Dermis blood vessel endothelial cell (primary cell): Measurements from ENCODE around the gene CTSS. TPM values are rescaled to one million over a fixed set of nuclear protein-coding genes. Genes with fewer than 3 reads are reported as not detected.
A peak's percentile ranks its signal among the peaks of the same experiment; 100 is the strongest.
"Not testable (repeated sequence)": the region's sequence is repeated elsewhere in the genome, so short reads cannot be mapped to it uniquely, and the experiment has no call there.

Experiments
- DNase-seq: peaks from one replicate; pipeline ENCODE4 v3.0.0; 2010
- total RNA-seq: library from RNA; depleted of rRNA; stranded (reverse); fragments of >200 nt; gene quantifications from 2 replicates; pipeline ENCODE4 v1.2.3, GENCODE V29; 2014

CTSS gene
- 57.5 and 63.3 TPM in 2 replicates for total RNA-seq

DNA sequence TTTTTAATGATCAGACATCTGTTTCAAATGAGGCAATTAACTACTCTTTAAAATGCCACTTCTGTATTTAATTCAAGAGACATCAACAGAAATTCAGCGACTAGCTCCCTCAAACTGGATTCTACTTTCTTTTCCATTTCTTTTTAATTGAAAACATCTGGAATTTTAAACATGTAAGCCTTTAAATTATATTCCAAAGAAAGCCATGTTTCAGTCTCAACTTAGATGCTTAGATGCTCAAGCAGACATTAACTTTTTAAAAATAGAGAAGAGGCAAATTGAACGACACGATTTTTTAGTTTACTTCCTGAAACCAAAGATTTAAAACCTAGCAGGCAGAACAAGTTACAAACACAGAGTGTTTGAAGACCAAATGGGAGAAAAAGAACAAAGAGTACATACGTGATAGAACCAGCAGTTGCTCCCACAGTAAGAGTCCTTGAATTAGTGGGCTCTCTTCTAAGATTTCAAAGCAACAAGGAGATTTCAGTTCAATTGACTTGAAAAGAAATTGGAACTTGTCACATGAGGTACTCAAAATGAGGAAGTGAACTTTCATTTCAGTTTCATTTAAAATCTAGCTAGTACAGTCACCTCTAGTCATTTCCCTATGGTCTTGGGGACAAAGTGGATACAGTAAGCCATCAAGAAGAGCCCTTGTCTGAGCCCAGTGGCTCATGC, at the start of gene CTSS:
Gene CTSS (minus strand): TSS at position 483 of the 681 bp plus-strand sequence. CDS start 1,015 bp downstream, outside the sequence.
- DNase-seq, result peak; percentile 39

DNA sequence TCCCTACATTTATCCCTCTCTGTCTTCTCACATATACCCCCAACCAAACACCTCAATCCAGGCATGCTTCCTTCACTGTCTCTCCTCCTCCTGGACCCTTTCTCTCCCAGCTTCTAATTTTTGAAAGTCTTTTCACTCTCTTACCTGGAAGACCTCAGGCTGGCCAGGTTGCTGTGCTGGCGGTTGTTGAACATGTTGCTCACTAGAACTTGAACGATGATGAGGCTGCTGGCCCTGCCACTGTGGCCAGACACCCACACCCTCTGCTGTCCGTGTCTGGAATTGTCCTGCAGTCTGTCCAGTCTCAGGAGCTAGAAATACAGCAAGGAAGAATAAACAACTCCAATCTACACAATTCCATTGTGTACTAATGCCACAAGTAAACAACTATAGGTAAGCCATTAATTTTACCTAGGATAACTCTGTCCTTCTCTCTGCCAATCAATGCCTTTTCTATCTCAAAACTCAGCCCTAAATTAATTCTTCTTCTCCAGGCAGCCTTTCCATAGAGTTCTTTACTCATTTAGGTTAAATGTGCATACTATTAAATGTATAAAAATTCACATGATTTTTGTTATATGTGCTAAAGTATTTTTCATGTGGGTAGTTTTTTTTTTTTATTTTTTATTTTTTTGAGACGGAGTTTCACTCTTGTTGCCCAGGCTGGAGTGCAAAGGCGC, 47.6 kb upstream of the CTSS start:
- DNase-seq, result peak; percentile 89

DNA sequence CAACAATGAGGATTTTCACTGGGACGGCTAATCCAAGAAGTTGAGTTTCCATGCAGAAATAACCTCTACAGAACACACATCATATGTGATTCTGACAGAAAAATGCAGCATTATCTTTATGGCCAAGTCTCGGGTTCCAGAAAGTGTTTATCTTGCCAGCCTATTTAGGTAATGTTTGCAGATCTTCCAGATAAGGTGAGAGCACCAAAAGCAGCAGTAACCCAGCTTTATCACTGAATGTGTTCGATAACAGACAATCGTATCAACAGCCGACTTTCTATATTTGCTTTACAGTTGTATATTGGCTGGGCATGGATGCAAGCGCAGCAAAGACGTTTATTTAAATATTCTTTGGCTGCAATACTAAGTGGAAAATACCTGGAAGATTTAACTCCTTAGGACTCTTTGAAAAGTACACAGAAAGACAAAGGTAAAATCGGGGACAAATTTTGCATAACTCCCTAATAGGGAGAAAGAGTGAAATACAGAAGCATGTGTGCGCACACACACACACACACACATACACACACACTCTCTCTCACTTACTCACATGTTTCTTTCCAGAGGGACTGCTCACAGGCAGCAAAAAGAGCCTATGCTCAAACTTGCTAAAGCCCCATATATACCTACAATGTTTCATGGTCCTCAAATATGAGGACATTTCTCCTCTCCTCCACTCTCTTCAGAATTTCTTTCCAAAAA, 45.5 kb upstream of the CTSS start:
- DNase-seq, result no peak

DNA sequence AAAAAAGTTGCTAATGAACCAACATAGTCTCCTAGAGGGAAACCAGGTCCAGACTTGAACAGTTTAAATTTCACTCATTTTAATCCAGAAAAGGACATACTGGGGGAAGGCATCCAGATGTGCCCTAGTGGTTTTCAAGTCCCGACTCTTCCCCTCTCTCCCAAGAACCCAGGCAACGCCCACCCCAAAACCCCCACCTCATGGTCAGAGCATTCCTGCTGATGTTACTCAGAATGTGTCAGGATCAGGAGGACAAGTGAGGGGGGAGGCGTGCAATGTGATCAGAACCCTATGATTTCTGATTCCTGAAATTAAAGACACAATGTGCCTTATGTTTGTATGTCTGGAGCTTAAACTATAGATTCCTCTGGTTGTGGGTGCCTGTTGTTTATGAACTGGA, 44.1 kb upstream of the CTSS start:
- no peak for DNase-seq

DNA sequence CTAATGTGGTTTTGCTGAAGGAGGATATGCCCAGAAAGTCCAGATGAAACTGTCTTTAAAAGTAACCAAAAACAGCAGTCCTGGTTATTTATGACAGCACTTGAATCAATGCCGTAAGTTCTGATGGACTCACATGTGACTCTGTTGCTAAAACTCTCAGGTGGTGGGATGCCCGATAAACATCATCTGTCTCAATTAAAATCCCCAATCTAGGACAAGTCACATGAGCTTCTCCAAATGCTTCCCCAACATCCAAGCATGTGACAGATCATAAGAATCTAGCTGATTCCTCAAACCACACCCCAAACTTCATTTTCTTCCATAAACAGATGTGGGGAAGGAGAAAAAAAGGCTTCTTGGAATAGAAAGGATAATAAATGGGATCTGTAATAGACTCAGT, 43.3 kb upstream of the CTSS start:
- no peak for DNase-seq

DNA sequence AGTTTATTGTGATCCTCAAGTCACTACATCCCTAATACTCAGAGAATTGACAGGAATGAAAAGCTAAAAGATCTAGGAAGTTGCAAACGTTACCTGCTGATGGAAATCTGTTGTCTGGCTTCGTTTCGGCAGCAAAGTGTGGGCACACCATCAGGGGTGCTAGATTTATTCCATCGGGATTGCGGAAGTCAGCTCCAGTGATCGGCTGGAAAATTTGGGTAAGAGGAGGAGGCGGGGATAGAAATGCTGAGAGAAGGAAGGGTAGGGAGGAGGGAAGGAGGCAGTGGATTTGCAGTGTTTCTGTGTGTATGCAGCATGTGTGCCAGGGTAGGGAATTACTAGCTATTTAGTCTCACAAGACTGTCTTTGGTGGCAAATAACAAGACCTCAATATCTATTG, 42.5 kb upstream of the CTSS start, which contains the start of gene CTSK:
Gene CTSK (minus strand): TSS at position 140 of the 400 bp plus-strand sequence. CDS start 1,455 bp downstream, outside the sequence.
- no peak for DNase-seq

DNA sequence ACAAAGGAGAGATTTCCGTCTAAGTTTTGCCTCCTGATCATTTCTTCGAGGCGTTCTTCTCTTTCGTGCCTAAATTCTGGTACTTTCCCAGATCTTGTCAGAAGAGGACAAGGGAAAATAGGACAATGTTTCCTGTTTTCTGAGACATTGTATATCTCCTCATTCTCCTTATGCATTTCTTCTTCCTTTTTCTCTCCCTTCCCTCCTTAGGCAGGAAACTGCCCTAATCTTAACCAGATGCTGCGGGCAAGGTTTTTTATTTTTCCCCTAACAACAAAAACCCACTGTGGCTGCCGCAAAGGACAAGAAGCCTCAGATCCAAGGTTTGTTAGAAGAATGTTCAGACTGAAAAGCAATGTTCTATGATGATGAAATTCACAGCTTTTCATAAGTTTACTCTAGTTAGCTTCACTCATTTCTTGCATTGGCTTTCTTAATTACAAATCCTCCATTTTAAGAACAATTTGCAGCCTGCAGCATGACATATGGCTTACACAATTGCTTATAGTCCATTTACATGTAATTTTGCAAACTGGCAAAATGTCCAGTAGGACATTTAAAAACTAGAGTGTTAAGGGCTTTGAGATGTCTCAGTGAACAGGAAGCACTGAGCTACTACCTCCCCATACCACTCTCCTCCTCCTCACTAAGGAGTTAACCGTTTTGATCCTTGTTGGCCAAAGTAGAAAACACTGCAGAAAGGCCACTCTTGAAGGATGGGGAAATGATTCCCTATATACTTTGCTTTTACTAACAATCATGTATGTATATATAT, 41.9 kb upstream of the CTSS start:
- peak; percentile 16 for DNase-seq

DNA sequence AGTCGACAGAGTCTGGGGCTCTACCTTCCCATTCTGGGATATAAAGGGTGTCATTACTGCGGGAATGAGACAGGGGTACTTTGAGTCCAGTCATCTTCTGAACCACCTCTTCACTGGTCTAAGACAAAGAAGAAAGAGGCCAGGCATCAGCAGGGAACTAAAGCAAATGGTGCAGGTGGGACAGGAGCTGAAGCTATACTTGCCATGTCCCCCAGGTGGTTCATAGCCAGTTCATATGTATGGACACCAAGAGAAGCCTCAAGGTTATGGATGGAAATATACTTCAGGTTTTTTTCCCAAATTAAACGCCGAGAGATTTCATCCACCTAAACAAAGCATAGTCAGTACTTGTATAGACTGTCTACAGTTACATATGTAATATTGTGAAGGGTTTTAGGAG, 40.3 kb upstream of the CTSS start:
- DNase-seq, result no peak

DNA sequence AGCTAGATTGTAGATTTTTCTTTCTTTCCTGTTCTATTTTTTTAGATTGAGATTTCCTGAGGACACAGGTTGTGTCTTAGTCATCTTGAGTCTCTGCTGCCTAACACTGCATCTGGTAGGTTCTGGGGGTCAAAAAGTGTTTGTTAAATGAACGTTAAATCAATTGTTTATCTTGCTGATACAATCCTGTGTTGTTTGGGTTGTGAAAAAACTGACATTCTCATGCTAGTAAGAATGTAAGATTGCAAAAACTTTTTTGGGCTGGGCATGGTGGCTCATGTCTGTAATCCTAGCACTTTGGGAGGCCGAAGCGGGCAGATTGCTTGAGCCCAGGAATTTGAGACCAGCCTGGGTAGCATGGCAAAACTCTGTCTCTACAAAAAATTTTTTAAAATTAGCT, 39.1 kb upstream of the CTSS start:
- peak; percentile 47 for DNase-seq

DNA sequence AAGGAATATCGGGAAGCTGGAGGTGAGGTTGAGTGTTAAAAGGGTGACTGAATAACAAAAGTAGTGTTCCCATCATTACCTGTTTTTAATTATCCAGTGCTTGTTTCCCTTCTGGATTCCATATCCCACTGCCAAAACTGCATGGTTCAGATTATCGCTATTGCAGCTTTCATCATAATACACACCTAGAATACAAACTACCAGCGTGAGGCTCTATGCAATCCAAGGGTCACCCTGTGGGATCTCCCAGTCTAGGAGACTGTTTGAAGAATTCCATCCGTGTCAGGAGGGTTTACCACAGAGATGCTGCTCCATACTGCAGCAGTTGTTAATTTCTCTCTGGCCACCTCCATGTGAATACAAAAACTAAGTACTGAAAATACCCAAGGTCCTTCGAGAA, 33.5 kb upstream of the CTSS start:
- DNase-seq, result no peak

DNA sequence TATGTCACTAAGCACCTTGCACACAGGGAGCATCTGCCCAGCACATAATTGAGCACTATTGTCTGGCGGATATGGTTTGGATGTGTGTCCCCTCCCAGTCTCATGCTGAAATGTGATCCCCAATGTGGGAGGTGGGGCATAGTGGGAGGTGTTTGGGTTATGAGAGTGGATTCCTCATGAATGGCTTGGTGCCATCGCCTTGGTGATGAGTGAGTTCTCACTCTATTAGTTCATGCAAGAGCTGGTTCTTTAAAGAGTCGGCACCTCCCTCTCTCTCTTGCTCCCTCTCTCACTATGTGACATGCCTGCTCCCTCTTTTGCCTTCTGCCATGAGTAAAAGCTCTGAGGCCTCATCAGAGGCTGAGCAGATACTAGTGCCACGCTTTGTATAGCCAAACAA, 32.9 kb upstream of the CTSS start:
- DNase-seq, result no peak

DNA sequence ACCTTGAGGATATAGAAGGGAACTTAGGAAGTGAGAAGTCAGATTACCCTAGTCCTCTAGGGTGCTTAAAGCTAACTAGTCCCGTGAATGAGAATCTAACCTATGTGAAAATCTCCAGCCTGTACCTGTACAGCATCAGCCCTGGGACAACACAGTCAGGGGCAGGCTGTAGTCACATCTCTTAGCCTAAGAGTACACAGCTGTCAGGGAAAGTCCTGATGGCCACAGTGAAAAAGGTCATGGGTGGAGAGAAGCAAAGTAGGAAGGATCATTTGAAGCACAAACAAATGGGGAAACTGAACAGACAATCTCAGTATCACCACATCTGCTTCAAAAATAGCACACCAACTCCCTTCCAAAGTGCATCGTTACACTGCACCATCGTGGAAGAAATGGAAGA, 30.8 kb upstream of the CTSS start:
- no peak for DNase-seq

DNA sequence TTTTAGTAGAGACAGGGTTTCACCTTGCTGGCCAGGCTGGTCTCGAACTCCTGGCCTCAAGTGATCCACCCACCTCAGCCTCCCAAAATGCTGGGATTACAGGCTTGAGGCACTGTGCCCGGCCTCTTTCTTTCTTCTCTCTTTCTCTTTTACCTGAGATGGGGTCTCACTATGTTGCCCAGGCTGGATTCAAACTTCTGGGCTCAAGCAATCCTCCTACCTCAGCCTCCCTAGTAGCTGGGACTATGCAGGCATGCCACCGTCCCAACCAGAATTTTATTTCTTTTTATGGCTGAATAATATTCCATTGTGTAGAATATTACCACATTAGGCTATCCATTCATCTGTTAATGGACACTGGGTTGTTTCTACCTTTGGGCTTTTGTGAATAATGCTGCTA, 28.2 kb upstream of the CTSS start:
- not testable (repeated sequence) for DNase-seq

DNA sequence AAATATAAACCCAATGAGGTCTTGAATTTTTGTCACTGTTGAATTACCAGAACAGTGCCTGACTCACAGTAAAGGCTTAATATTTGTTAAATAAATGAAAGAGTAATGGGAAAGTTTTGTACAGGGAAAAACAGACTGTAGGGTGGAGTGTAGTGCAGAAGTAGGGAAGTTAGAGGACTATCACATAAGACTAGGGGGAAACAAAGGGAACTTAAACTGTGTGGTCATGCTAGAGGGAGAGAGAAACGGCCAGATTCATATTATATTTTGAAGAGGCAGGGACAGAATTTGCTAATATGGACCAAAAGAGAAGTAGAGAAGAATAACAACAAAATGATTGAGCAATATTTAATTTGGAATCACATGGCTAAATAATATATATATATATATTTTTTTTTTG, 27.6 kb upstream of the CTSS start:
- DNase-seq, result no peak

DNA sequence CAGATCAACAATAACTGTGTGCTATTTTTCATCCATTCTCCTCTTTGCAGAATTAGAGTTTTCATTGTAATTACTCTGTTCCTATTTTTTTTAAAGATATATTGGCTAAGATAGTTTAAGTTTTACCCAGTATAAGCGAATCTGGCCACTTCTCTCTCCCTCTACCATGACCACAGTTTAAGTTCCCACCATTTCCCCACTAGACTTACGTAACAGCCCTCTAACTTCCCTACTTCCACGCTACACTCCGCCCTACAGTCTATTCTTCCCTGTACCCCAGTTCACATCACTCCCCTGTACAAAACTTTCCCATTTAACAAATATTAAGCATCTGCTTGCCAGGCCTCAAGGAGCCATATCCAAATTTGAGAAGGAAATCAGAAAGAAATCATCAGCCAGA, 26.0 kb upstream of the CTSS start:
- no peak for DNase-seq

DNA sequence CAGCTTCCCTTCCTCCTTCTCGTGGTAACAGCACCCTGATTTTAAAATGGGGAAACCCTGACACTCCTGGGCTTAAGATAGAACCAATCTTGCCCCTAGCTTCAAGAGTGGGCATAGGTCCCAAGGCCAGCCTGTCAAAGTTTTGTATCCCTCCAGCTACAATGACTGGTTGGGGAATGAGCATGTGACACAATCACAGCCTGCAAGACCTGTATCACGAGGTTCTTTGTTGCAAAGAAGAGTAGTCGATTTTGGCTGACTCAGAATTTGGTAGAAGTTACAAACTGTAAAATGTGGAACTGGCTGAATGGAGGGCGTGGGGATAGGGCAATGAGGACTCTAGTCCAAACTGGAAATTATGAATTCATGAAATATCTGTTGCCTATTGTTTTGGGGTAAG, 23.8 kb upstream of the CTSS start:
- no peak for DNase-seq

DNA sequence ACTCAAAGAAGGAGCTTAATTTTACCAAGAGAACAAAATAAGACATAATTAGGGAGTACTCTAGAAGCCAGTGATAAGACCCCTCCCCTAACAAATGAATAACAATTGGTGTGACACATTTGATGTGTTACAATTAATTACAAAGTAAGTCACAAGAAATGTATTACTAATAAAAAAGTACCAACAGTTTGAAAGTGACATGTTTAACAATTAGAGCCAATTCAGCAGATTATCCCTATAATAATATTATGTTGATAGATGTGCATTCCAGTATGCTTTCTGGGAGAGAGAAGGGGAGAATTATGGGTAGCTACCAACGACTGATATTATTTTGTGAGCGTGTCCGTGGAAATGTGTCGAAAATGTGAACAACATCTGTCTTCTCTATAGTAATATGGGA, 23.4 kb upstream of the CTSS start:
- DNase-seq, result no peak

DNA sequence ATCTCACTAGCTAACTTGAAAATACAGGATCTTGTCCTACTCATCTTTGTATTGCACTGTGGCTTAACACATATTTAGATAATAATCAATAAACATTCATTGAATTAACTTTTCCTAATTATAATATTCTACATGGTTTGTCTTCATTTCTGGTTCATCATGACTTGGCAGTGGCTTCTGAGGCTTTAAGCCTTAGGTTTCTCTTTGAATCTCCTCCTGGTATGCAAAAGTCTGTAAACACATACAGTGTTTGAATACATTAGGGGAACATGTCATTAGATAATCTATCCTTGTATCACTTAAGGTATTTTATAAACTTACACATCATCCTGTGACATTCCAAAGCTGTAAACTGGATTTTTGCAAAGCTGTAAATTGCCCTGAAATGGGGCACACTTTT, 21.9 kb upstream of the CTSS start:
- DNase-seq, result no peak

DNA sequence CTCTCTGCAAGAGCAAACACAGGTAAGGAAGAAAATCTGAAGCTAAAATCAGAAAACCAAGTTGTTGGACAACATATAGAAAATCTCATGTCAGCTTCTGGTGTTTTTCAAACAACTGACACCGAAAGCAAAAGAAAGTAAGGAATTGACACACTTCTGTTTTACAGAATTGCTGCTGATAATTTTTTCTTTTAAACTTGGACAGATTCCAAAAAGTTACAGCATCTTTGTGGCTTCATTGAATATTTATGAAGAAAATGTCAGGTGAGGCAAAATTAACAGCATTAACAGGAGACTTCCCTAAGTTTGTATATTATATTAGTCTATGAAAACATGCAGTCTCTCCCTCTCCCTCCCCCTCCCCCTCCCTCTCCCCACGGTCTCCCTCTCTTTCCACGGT, 14.9 kb upstream of the CTSS start:
- no peak for DNase-seq

DNA sequence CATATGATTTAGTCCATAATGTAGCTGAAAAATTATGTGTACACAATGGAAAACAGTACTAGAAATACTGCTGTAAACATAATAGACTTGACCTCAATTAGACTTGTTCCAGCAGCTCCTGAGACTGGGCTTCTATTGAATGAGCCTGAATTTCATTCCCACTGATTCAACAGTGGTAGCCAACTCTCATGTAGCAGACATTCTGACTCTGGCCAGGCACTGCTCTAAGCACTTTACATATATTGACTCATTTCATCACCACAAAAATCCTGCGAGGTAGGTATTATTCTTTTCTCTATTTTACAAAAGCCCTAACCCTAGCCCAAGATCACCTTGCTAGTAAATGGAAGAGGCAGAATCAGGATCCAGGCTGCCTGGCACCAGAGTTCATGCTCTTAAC, 12.8 kb upstream of the CTSS start:
- DNase-seq, result no peak

DNA sequence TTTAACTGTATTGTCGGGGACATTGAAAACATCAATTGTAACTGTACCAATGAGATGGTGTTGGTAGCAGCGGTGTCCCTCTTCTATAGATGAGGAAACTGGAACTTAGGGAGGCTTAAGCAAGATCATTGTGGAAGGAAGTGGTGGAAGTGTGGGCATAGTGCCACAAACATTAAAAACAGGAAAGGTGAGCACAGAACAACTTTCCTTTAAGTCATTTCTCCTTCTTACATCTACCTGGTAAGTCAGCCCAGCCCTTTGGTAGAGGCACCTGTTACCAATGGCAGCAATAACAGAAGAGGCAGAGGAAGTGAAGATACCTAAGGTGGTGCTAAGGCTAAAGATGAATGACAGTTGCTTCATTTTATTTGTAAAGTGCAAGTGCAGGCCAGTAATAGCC, 12.0 kb upstream of the CTSS start:
- no peak for DNase-seq

DNA sequence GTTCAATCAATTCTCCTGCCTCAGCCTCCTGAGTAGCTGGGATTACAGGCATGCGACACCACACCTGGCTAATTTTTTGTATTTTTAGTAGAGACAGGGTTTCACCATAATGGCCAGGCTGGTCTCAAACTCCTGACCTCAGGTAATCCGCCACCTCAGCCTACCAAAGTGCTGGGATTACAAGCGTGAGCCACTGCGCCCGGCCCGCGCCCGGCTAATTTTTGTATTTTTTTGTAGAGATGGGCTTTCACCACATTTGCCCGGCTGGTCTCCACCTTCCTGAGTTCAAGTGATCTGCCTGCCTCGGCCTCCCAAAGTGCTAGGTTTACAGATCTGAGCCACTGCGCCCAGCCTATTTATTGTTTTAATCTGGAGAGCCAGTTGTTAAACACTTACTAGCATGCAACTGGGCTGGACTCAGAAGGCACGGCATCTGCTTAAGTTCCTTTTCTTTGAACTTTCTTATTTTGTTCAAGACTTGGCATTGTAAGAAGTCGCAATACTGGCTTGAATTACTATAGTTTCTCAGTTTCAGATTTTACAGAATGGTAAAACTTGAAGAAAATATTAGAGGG, 10.4 kb upstream of the CTSS start:
- not testable (repeated sequence) for DNase-seq

DNA sequence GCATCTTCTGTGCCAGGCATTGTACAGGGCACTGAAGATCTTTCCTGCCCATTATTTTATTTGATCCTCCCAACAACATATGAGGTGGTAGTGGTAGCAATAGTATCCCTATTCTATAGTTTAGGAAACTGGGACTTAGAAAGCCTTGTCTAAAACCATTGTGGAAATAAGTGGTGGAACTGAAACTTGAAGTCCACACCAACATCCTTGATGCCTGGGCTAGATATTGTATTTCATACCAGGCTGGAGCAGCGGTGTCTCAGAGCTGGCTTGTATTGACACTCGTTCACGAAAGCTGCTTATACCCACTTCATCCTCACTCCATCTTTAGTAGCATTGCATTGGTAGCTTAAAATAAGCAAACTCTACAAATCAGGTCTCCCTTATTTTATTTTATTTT, 9.7 kb upstream of the CTSS start:
- DNase-seq, result no peak
